Activated CD4-positive, alpha-beta T cell treated with anti-CD3 and anti-CD28 coated beads for 24 hours (primary cell): ENCODE data around the gene CDK5R2.
A peak's percentile ranks its signal among the peaks of the same experiment; 100 is the strongest.

Experiments
- DNase-seq, 2 donors: peaks; one replicate each; pipeline ENCODE4 v3.0.0-alpha.2; 2020; ENCODE audit warnings: low read depth in 2 of 2

The CDK5R2 gene

GRCh38 chr2:218961651-218962570, 2.4 kb downstream of the CDK5R2 start:
- DNase-seq = no peak

- peak; percentile 31 to 37 for DNase-seq
These were observed 3.5 kb downstream of the CDK5R2 start for GRCh38 chr2:218962859-218963492.

GRCh38 chr2:218963601-218964000, 4.1 kb downstream of the CDK5R2 start:
- DNase-seq = no peak

GRCh38 chr2:218964041-218964771, 4.7 kb downstream of the CDK5R2 start:
- DNase-seq = no peak

DNA sequence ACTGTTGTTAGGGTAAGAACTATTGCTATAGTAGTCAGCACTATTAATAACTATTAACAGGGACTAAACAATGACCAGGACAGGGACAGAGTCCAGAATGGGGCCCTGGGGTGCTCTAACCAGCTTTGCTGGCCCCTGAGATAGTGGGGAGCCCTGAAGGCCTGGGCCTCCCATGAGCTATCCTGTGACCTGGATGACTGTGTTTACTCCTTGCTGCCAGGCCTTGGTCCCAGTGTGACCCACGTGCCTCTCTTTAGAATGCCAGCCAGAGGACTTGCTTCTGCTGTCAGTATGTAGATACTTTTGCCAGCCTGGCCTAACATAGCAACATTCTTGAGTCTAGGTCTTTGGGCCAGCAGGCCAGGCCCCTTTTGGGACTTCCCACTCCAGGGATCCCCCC, 11.4 kb downstream of the CDK5R2 start:
- DNase-seq = no peak

DNA sequence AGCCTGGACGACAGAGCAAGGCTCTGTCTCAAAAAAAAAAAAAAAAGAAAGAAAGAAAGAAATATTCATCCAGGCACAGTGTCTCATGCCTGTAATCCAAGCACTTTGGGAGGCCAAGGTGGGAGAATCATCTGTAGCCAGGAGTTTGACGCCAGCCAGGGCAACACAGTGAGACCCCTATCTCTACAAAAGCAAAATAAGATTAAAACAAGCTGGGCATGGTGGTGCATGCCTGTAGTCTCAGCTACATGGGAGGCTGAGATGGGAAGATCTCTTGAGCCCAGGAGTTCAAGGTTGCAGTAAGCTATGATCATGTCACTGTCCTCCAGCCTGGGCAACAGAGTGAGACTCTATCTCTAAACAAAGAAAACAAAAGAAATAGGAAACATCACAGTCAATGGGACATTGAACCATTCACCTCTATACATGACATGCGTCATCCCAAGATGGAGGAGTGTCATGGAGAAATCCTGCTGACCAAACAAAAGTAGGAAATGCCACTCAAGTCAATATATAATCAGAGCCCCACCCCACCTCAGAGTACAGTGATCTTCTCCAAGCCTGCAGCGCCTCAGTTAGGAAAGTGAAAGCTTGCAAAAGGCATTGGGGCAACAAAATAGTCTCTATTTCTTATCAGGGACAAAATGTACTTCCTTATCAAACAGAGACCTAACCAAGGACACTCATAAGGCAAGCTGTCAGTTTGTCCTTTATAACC, 15.8 kb downstream of the CDK5R2 start:
- DNase-seq = no peak

DNA sequence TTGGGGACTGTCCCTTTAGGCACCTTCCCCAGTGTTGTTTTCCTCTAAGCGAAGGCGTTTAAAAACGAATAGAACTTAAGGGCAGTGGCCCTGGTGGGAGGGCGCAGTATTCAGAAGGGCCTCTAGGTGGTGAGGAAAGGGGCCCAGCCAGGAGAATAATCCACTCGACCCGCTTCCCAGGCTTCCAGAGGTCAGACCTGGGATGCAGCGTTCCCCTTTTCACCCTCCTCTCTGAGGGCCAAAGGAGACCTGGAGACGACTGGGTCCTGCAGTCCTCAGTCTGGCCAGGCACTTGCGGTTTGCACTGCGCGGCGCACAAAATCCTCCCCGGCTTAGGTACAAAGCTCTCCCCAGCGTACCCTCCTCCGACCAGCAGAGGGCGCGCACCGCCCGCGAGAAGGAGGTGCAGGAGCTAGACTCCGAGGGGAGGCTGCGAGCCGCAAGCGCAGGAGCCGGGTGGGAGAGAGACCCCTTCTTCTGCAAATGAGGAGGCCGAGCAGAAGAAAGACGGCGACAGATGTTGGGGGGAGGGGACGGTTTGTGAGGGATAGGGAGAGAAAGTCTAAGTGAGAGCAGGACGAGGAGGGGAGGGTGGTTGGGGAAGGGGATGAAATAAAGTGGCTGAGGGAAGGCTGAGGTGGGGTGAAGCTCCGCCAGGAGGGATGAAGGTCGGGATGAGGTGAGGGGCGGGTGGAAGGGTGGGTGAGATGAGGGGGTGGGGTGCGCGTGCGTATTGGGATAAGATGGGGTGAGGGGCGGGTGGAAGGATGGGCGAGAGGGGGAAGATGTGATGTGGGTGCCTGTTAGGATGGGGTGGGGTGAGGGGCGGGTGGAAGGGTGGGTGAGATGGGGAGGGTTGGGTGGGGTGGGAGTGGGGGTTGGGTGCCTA, 20.6 kb downstream of the CDK5R2 start:
- DNase-seq = peak; percentile 81

- no peak for DNase-seq
These were observed 21.4 kb downstream of the CDK5R2 start for GRCh38 chr2:218980735-218981389.

DNA sequence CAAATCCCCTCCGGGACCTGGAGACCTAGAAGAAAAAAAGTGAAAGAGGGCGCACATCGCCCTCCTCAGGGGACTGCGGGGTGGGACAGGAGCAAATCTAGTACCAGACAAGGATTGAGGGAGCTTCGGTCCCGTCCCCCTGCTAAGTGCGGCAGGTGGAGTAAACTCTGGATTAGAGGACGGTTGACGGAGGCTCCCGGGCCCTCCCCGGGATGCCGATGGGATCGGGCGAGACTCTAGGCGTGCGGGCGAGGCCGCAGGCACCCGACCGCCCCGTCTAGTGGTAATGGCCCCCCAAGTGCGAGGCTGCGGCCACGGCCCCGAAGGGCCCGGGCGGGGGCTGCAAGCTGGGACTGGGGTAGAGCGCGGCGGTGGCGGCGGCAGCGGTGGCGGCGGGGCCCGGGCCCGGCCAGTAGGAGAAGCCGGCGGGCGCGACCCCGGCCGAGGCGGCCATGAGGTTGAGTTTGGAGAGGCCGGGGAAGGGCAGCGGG, 22.0 kb downstream of the CDK5R2 start:
- DNase-seq = no peak

GRCh38 chr2:218981881-218982585, 22.6 kb downstream of the CDK5R2 start:
- DNase-seq = no peak

DNA sequence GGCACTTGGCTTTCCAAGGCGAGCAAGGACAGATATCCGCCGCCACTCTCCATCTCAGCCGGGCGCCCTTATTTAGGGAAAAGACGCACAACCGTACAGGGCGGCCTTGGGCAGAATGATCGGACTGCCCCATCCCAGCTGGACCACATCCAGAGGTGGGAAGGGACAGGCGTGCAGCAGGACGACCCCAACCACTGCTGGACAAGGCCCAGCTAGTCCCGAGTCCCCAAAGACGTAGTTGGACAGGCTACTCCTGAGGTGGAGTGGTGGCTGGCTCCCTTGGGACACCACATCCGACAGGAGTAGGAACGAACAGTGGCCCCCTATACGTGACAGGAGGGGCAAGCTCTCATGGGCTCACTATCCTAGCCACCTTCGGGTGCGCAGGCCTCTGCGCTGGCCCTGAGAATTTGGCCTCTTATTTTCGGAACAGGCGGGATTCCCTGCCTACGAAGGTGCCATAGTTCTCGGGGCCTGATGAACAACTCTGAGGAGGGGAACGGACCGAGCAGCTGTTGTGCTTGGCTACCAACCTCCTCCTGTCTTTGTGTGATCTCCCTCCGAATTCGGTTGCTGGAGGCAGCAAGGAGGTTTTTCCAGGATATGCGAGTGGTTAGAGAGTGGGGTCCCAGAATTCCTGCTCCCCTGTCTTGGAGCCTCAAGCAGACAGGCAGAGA, 23.3 kb downstream of the CDK5R2 start:
- no peak for DNase-seq

DNA sequence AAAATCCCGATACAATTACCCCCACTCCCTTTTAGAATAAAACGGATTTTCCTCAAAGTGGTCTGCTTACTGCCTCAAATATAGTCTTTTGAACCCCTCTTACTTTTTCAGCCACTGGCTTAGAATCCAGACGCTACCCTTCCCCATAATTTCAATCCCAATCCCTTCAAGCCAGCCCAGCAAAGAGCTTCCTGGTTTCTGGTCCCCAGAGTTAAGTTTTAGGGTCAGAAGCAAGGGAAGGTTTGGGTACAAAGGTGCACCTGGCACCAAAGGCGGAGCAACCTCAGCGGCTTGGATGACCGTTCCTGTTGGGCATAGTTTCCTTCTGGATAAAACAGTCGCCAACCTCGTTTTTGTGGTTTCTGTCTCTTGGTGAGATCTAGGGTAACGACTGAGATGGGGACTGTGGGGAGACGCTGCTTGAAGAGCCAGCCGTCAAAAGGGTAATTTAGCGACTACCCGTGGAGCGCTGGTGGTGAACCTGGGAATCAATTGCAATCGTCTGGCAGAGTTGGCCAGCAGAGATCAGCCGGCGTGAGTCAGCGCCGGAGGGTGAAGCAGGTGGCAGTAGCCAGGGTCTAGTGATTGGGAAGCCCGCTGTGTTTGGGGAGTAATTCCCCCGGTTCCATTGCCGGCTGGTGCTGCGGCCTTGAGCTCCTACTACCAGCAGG, 23.9 kb downstream of the CDK5R2 start:
- DNase-seq = no peak

GRCh38 chr2:218983934-218984238, 24.4 kb downstream of the CDK5R2 start:
- no peak for DNase-seq

DNA sequence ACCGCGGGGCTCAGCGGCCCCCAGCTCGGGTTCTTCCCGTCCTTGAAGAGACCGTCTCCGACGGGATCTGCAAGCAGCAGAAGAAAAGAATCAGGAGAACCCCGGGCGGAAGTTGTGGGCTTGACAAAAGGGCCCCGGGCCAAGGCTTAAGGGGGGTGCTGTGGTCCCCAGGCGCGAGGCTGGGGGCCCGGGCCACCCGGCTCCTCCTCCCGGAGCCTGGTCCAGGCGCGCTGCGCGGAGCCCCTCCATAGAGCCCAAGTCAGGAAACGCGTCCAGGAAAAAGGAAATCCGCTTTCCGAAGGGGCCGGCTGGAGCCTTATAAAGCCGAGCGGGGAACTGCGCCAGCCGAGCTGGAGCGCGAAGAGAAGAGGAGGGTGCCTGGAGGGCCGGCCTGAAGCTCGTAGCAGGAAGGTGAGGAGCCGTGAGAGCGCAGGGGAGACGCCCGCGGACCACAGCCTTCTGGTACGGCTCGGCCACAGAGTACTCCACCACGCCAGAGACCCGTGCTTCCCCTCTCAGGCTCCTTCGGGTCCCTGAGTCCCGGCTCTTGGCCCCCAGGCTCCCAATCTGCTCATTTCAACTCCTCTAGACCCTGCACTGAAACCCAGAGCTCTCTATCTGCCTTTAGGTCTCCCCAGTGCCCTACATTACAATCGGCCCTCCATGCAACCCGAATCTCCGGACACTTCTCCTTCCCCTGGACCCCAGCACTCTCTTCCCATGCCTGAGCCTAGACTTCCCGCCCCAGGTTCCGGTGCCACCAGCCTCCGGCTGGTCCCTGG, 25.0 kb downstream of the CDK5R2 start:
- no peak for DNase-seq

DNA sequence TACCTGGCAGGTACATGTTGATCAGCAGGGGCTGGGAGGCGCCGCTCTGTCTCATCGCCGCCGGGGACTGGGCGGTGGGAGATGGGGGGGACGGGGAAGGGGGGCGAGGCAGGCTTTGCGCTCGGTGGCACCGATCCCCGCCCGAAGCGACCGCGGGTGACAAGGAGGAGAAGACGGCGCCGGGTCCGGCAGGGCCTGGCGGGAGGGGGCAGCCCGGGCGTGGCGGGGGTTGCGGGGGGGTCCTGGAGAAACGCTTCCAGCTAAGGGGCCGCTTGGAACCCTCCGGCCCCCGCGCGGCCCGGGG, 25.5 kb downstream of the CDK5R2 start, which contains the start of gene FEV:
Gene FEV (minus strand): TSS at position 164 of the 304 bp plus-strand sequence. CDS start 109 bp downstream, at position 55.
- DNase-seq = no peak

- DNase-seq = no peak
These were observed 26.0 kb downstream of the CDK5R2 start for GRCh38 chr2:218985325-218986091.

- DNase-seq = no peak
These were observed 26.8 kb downstream of the CDK5R2 start for GRCh38 chr2:218986148-218986761.
